NCI-H146 treated with DMSO at 0.1 percent for 48 hours (cell line): ENCODE measurements around the gene TBC1D22B.

ENCODE experiments used
- DNase-seq: peaks from one replicate; lab custom pipeline; 2025; ENCODE audit not compliant: unreplicated experiment; lab: John Stamatoyannopoulos, UW

Gene TBC1D22B

GRCh38 chr6:37354526-37355384, 97.2 kb downstream of the TBC1D22B start:
- peak; percentile 38 for DNase-seq

GRCh38 chr6:37357288-37357687, 99.7 kb downstream of the TBC1D22B start:
- DNase-seq, result no peak

GRCh38 chr6:37357860-37358259, 100.3 kb downstream of the TBC1D22B start:
- no peak for DNase-seq

GRCh38 chr6:37359039-37359438, 101.5 kb downstream of the TBC1D22B start:
- DNase-seq, result no peak

GRCh38 chr6:37362101-37362828, 104.7 kb downstream of the TBC1D22B start:
- DNase-seq, result no peak

GRCh38 chr6:37365791-37366190, 108.2 kb downstream of the TBC1D22B start:
- no peak for DNase-seq

GRCh38 chr6:37366910-37367309, 109.3 kb downstream of the TBC1D22B start:
- DNase-seq, result no peak

GRCh38 chr6:37368961-37369320, 111.4 kb downstream of the TBC1D22B start:
- DNase-seq, result no peak

GRCh38 chr6:37369321-37370201, 112.0 kb downstream of the TBC1D22B start:
- no peak for DNase-seq

- DNase-seq, result no peak
Observed at GRCh38 chr6:37371154-37372083, 113.8 kb downstream of the TBC1D22B start.

- DNase-seq, result no peak
Observed at GRCh38 chr6:37372116-37372515, 114.5 kb downstream of the TBC1D22B start.

- no peak for DNase-seq
Observed at GRCh38 chr6:37373822-37374471, 116.4 kb downstream of the TBC1D22B start.

GRCh38 chr6:37375376-37375775, 117.8 kb downstream of the TBC1D22B start:
- no peak for DNase-seq

- DNase-seq, result no peak
Observed at GRCh38 chr6:37376078-37376743, 118.6 kb downstream of the TBC1D22B start.

- peak; percentile 96 for DNase-seq
Observed at GRCh38 chr6:37381579-37381978, 124.0 kb downstream of the TBC1D22B start.
